Testis (tissue), 3 donors: ENCODE measurements around the gene YJU2. TPM values are rescaled to one million over a fixed set of nuclear protein-coding genes. Genes with fewer than 3 reads are reported as not detected.
"Not testable (repeated sequence)": the region's sequence is repeated elsewhere in the genome, so short reads cannot be mapped to it uniquely, and the experiment has no call there.

Experiments
- DNase-seq: peaks from one replicate; pipeline ENCODE4 v3.0.0-alpha.2; 2019
- H3K27ac ChIP-seq, 2 donors: fragments of 200-600 bp; sonication (generic); one replicate each; pipeline ENCODE4 v1.5.1; 2019
- H3K27me3 ChIP-seq: fragments of 200-600 bp; sonication (generic); one replicate; pipeline ENCODE4 v1.5.1; 2019
- H3K36me3 ChIP-seq: fragments of 200-600 bp; sonication (generic); one replicate; pipeline ENCODE4 v1.5.1; 2017; ENCODE audit warnings: low read depth; ENCODE audit errors: missing control alignments
- H3K4me1 ChIP-seq: fragments of 200-600 bp; sonication (generic); one replicate; pipeline ENCODE4 v1.5.1; 2019
- H3K4me3 ChIP-seq, 2 donors: fragments of 200-600 bp; sonication (generic); one replicate each; pipeline ENCODE4 v1.5.1; 2017 to 2019
- H3K9me3 ChIP-seq: fragments of 200-600 bp; sonication (generic); one replicate; pipeline ENCODE4 v1.5.1; 2017
- POLR2A ChIP-seq: fragments of 450-650 bp; IDR thresholded peaks from one replicate; pipeline ENCODE4 v1.6.1; 2017; ENCODE audit warnings: antibody characterized with exemption, mild to moderate bottlenecking, moderate library complexity
- WGBS, 2 donors: methylation state at CpG; one replicate each; pipeline ENCODE4 v1.1.5; 2018; 5-methylcytosine and 5-hydroxymethylcytosine counted together
- intact Hi-C: fragments of 100-400 bp; cut with DNase I; formaldehyde crosslinking; loops from one replicate; pipeline ENCODE4 v1.15.1; 2023; ENCODE audit warnings: low total_unique reads
- polyA plus RNA-seq: library from polyadenylated mRNA; stranded (reverse); fragments of 350-450 nt; fragmentation: Illumina TruSeq; extraction: RNeasy Lipid Tissue Mini Kit (QIAGEN cat#74804); gene quantifications from one replicate; pipeline ENCODE4 v1.2.3, GENCODE V29; 2014; ENCODE audit warnings: low read depth, low replicate concordance; ENCODE audit not compliant: insufficient read depth
- total RNA-seq, 2 donors: library from RNA; depleted of rRNA; stranded (reverse); fragments of >200 nt; gene quantifications; one replicate each; pipeline ENCODE4 v1.2.3, GENCODE V29; 2016
- TF ChIP-seq, protein P1 (sequence below), 3 experiments: fragments of 450-650 bp in 2 of 3; fragments of 200-600 bp in 1 of 3; sonication (generic) in 1 of 3; IDR thresholded peaks; one replicate each; pipeline ENCODE4 v1.5.1; 2016 to 2019; ENCODE audit warnings: antibody characterized with exemption in 3 of 3, mild to moderate bottlenecking in 2 of 3, moderate library complexity in 1 of 3

The YJU2 gene
- total and polyA plus RNA-seq, 3 donors from 2014 or later = 26.1 to 36.6 (median 31.1) TPM

DNA sequence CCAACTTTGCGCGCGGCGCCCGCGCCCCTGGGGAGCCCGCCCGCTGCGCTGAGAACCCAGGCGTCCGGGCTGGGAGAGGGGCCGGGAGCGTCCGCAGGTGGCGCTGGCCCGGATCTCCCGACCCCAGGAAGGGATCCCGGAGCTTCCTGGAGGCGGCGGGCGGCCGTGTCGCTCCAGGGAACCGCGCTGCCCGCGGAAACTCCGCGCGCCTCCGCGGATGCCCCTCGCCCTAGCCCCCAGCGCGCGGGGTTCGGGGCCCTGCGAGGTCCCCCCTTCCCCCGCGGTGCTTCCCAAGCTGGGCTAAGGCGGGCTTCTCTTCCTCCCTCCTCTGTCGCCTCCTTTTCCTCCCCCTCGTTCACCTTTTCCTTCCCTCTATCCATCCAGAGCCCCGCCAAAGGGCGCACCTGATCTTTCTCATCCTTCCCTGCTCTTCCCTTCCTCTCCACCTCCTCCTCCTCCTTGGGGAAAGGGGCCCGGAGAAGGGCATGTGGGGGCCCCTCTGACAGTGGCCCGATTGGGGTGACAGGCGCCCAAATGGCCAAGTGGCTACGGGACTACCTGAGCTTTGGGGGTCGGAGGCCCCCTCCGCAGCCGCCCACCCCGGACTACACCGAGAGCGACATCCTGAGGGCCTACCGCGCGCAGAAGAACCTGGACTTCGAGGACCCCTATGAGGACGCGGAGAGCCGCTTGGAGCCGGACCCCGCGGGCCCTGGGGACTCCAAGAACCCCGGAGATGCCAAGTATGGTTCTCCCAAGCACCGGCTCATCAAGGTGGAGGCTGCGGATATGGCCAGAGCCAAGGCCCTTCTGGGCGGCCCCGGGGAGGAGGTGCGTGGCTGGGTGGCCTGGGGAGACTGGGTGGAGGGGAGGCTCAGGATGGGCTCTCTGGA, 32.9 kb downstream of the YJU2 start:
- Histone ChIP-seq H3K27me3 (no peaks in the 10 kb centered on the region), H3K4me3 (peak overlapping the region; percentile 9 to 26), H3K36me3 (no peaks in the 10 kb centered on the region), H3K9me3 (no peaks in the 10 kb centered on the region), H3K4me1 (peaks cover 10% of the 10 kb centered on the region), H3K27ac (no peak overlapping the region)
- WGBS, 2 donors = 2 to 4% methylated on average over 44 to 47 of the region's 71 CpGs
- intact Hi-C loops = loop anchor here (10.0 kb wide), 1 partner anchor 75 kb away; no protein-coding TSS in a partner anchor
- DNase-seq = no peak
- TF ChIP-seq, protein P1, sequence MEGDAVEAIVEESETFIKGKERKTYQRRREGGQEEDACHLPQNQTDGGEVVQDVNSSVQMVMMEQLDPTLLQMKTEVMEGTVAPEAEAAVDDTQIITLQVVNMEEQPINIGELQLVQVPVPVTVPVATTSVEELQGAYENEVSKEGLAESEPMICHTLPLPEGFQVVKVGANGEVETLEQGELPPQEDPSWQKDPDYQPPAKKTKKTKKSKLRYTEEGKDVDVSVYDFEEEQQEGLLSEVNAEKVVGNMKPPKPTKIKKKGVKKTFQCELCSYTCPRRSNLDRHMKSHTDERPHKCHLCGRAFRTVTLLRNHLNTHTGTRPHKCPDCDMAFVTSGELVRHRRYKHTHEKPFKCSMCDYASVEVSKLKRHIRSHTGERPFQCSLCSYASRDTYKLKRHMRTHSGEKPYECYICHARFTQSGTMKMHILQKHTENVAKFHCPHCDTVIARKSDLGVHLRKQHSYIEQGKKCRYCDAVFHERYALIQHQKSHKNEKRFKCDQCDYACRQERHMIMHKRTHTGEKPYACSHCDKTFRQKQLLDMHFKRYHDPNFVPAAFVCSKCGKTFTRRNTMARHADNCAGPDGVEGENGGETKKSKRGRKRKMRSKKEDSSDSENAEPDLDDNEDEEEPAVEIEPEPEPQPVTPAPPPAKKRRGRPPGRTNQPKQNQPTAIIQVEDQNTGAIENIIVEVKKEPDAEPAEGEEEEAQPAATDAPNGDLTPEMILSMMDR (IDR thresholded peaks at IDR 0.05) = no peak
- TF ChIP-seq POLR2A = no peak

DNA sequence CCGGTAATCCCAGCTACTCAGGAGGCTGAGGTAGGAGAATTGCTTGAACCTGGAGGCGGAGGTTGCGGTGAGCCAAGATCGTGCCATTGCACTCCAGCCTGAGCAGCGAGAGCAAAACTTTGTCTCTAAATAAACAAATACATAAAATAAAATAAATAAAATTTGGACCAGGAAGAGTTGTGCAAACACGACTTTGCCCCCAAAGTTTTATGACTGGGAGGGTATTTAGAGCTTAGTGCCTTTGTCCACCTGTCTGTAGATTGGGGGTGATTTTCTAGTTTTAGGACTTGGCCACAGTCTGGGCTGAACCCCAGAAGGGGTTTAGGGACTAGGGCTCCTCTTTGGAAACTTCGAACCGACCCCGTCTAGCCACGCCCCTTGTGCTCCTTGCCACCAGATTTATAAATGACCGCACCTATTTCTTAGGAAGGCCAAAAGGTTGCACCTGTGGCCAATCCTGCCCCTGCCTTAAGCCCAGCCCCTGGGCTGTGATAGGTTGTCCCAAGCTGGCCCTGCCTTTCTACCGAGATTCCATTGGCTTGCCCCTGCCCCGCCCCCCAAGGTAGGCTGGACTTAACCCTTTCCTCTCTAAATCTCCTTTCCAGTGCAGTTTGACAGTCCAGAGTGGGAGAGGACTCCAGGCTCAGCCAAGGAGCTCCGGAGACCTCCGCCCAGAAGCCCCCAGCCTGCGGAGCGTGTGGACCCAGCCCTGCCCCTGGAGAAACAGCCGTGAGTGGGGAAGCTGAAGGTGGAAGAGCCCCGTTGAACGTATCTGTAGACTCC, 37.5 kb downstream of the YJU2 start:
- Histone ChIP-seq H3K9me3 (no peaks in the 10 kb centered on the region), H3K36me3 (no peaks in the 10 kb centered on the region), H3K27me3 (no peaks in the 10 kb centered on the region), H3K4me1 (peaks cover 4% of the 10 kb centered on the region), H3K27ac (no peak overlapping the region), H3K4me3 (peak overlapping the region in 1 of 2 donors; percentile 12)
- no peak for TF ChIP-seq POLR2A
- TF ChIP-seq, protein P1 (IDR thresholded peaks at IDR 0.05) = no peak
- WGBS, 2 donors = 28 to 29% methylated on average over 19 to 20 of the region's 20 CpGs
- intact Hi-C loops = no loop called here
- peak; percentile 78 for DNase-seq

DNA sequence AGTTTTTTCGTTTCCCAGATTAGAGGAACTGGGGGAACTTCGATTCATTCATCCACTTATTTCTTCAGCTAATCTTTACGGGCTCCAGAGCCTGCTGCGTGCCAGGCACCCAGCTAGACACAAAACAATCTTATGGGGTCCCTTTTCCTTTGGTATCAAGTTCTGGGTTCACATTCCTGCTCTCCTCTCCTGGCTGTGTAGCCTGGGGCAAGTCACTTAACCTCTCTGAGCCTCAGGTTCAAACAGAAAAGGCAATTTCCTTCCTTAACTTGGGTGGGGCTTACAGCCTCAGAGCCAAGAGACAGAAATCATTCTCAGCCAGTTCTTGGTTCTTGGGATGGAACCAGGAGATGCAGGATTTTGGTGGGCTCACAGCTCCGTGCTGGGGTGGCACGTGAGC, 38.1 kb downstream of the YJU2 start:
- Histone ChIP-seq H3K4me3 (peak overlapping the region in 1 of 2 donors; percentile 12), H3K27me3 (no peaks in the 10 kb centered on the region), H3K27ac (no peak overlapping the region), H3K9me3 (no peaks in the 10 kb centered on the region), H3K36me3 (no peaks in the 10 kb centered on the region), H3K4me1 (no peaks in the 10 kb centered on the region)
- intact Hi-C loops = no loop called here
- no peak for DNase-seq
- no peak for TF ChIP-seq POLR2A
- TF ChIP-seq, protein P1 (IDR thresholded peaks at IDR 0.05) = no peak
- WGBS, 2 donors = 48 to 49% methylated on average over 6 of the region's 6 CpGs

DNA sequence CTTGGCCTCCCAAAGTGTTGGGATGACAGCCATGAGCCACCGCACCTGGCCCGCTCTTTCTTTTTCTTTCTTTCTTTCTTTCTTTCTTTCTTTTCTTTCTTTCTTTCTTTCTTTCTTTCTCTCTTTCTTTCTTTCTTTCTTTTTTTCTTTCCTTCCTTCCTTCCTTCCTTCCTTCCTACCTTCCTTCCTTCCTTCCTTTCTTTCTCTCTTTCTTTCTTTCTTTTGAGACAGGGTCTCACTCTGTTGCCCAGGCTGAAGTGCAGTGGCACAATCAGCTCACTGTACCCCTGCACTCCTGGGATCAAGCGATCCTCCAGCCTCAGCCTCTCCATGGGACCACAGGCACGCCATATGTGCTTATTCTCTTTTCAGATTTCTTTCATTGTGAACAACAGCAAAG, 39.3 kb downstream of the YJU2 start:
- H3K9me3 ChIP-seq, H3K4me3 ChIP-seq, intact Hi-C loops, H3K27me3 ChIP-seq, DNase-seq, H3K27ac ChIP-seq, H3K36me3 ChIP-seq, H3K4me1 ChIP-seq: not testable (repeated sequence)
- WGBS, 2 donors = 87 to 91% methylated on average over 4 of the region's 4 CpGs

DNA sequence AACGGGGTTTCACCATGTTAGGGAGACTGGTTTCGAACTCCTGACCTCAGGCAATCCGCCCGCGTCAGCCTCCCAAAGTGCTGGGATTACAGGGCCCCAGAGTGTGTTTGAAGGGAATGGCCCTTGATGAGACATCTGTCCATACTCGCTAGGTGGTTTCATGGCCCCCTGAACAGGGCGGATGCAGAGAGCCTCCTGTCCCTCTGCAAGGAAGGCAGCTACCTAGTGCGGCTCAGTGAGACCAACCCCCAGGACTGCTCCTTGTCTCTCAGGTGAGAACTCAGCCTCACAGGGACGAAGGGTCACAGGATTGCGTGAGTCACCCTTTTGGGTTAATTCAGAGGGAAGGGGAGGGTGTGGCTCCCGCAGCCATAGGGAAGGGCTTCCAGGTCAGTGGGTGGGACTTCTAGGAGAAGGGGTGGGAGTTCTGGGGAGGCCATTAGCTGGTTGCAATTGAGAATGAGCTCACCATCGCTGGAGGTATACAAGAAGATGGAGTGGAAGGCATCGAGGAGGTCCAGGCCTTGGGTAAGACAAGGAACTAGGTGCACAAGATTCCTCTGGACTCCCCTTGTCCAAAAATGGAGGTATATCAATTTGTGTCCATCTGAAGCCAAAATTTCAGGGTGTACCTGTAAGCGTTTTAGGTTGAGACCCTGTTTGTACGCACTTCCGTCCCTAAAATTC, 41.4 kb downstream of the YJU2 start:
- TF ChIP-seq, protein P1 (IDR thresholded peaks at IDR 0.05) = no peak
- no peak for TF ChIP-seq POLR2A
- WGBS, 2 donors = 80 to 87% methylated on average over 14 to 16 of the region's 16 CpGs
- H3K27me3 ChIP-seq = no peaks in the 10 kb centered on the region

More for the DNA sequence above, 41.4 kb downstream of the YJU2 start:
- H3K9me3 ChIP-seq = no peaks in the 10 kb centered on the region
- DNase-seq = no peak
- intact Hi-C loops = no loop called here
- no peak overlapping the region for H3K4me3 ChIP-seq
- no peak overlapping the region for H3K27ac ChIP-seq
- H3K4me1 ChIP-seq = no peaks in the 10 kb centered on the region
- no peaks in the 10 kb centered on the region for H3K36me3 ChIP-seq
